Inflammatory macrophage (primary cell): ENCODE measurements around the gene WDR27.
"Not testable (repeated sequence)": the region's sequence is repeated elsewhere in the genome, so short reads cannot be mapped to it uniquely, and the experiment has no call there.

ENCODE experiments used
- DNase-seq, 2 donors: peaks; one replicate each; pipeline ENCODE4 v3.0.0-alpha.2; 2020 to 2022

WDR27 gene

DNA sequence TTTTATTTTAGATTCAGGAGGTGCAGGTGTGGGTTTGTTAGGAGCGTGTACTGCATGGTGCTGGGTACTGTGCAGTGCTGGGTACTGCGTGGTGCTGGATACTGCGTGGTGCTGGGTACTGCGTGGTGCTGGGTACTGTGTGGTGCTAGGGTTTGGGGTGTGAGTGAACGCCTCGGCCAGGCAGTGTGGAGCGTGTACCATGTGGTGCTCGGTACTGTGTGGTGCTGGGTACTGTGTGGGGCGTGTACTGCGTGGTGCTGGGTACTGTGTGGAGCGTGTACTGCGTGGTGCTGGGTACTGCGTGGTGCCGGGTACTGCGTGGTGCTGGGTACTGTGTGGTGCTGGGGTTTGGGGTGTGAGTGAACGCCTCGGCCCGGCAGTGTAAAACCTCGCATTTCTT, 62.9 kb downstream of the WDR27 start:
- DNase-seq, result no peak

DNA sequence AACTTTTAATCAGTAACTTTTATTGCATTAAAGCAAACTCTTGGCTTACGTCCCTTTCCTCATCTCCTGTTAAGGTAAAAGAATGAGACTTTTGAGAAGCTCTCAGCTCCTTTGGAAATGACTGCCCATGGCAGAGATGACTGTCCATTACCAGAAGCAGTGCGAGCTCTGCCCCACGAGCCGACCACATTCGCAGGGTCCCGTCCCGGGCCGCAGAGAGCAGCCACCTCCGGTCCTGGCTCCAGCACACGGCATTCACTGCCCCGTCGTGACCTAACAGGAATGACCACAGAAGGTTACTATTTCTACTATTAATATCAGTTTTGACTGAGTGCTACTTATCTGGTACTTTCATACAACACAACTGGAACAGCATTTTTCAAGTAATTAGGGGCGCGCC, 63.4 kb downstream of the WDR27 start:
- no peak for DNase-seq

DNA sequence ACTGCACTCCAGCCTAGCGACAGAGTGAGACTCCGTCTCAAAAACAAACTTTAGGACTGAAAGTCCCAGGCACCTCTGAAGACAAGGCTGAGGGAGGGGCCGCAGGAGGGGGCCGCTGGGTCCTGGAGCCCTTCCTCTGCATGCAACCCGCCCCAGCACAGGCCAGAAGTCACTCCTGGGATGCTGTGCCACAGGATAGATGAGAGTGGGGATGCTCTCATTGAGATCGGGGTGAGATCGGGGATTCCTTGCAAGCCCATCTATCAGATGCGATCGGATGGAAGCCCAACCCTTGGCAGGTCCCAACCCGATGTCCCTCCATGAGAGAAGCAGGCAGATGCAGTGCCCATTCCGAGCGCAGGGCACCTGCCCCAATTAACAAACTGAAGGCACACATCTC, 66.5 kb downstream of the WDR27 start:
- DNase-seq, result no peak

DNA sequence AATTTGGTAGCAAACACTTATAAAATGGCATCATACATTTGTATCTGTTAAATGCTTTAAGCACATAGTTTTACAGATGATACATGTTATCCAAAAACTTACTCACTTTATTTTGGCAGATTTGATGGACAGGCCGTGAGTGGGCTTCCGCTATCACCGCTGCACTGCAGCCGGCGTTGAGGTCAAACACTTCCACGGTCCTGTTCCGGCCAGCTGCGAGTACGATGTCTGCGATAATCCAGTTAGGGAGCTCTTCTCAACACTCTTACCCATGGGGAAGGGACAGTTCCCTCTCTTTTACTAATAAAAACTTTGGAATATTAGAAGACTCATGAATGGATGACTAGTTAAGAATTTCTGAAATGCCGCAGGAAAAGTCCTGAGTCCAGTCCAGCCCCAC, 69.0 kb downstream of the WDR27 start:
- no peak for DNase-seq

DNA sequence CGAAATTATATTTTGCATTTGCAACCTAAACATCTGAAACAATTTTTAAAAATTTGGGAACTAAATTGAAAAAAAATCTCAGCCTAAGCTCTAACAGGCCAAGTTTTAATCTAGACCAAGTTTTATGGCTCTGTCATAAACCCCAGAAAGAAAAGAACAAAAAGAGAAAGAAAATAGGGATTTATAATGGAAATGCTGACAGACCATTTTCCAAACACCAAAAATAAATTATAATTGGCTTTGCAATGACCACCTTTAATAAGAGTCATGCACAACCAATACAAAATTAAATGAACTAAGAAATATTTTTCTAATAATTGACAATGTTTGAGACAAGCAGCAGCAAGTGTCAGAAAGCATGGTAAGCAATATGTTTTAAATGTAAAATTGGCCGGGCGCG, 72.6 kb downstream of the WDR27 start:
- no peak for DNase-seq

DNA sequence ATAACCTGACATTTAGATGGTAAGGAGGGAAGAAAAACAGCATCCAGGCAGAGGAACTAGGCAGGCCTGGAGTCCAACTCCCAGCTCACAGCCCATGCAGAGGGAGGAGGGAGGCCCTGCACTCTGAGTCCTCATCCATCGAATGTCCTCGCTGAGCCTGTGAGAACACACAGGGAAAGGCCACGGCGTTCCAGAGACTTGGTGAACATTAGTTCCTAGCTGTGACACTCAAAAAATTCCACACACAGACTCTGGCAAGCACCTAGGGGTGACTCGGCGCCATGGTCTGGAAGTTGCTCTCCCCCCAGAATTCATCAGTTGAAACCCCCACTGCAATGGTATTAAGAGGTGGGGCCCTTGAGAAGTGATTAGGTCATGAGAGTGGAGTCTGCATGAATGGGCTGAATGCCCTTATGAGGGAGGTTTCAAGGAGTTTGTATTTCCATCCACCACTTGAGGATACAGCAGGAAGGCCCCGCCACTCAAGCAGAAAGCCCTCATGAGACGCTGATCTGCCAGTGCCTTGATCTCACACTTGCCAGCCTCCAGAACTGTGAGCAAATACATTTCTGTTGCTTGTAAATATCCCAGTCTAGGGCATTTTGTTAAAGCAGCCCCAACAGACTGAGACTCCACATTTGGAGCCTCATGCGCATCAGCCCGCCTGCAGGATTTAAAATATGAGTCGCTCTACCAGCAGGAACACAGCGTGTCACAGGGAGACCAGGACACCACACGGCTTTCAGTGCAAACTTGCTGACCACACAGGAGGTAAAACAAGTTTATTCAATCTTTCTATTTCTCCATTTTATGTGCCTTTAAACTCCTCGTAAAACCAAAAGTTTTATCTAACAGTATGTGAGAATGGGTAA, 73.9 kb downstream of the WDR27 start:
- no peak for DNase-seq

DNA sequence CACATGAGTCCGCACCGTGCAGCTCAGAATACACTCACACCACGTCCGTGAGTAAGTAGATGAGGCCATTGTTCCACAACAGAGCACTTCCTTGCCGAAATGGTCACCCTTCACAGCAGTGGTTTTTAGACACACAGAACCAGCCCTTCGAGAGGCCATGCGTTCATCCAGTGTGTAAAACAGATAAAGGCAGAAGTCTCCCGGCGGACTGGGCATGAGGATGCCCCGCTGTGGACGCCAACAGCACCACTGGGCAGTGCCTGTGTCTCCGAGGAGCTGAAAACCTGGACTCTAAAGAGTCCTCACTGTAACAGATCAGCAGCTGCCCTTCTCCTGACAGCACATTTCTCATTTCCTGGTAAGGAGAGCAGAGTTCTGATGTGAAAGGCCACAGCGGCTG, 75.2 kb downstream of the WDR27 start:
- no peak for DNase-seq

DNA sequence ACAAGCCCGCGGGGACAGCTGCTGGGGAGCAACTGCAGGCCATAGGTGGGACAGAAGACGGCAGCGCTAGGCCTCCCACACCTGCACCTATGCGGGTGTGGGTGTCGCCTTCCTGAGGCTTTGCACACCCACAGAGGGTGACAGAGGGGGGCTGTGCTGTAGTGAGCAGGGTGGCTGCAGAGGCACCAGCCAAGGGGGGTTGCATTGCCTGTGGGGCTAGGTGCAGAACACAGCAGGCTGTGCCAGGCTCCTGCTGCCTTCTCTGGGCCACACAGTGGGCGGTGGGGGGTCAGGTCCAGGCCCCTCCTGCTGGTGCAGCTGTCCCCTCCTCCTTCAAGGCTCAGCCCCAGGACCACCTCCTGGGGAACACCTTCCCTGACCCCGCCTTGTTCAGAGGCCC, 75.7 kb downstream of the WDR27 start:
- DNase-seq, result no peak

DNA sequence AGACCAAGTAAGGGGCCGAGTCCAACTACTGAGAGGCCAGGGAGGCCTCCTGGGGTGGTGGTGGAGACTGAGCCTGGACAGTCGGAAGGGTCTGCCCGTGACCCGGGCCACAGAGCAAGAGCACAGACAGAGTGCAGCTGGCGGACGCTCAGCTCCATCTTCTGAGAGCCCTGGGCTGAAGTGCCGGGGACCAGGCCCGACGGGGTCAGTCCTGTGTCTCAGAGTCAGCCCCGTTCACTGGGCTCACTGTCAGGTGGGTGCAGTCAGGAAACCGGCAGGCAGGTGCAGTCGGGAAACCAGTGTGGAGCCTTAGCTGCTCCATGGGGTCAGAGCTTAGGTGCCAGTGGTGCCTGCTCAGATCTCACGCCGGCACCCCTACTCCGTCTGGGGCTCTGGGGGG, 76.5 kb downstream of the WDR27 start:
- DNase-seq, result no peak

DNA sequence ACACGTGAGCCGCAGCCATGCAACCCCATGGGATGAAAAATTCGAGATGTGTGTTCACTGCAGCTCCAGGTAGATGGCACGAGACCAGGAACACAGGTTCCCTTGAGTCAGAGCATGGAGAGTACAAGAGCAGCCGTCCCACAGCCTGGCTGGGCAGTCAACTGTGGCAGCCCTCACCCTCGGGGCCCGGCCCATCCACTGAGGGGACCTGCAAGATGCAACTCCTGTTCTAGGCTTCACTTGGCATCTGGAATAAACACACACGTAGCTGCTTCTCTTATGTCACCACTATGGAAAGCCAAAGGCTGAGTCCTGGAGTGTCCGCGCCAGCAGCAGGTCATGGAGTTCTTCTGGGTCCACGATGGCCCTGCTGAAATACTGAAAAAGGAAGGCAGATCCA, 77.0 kb downstream of the WDR27 start:
- no peak for DNase-seq

DNA sequence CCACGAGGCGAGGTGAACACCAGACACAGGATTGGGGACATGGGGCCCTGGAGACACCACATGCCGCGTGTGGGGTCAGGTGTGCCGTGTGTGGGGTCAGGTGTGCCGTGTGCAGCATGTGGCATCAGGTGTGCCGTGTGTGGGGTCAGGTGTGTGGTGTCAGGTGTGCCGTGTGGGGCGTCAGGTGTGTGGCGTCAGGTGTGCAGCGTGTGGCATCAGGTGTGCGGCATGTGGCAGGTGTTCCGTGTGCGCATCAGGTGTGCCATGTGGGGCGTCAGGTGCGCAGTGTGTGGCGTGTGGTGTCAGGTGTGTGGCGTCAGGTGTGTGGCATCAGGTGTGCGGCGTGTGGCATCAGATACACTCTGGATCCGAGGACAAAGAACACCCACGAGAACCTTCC, 77.9 kb downstream of the WDR27 start:
- no peak for DNase-seq

DNA sequence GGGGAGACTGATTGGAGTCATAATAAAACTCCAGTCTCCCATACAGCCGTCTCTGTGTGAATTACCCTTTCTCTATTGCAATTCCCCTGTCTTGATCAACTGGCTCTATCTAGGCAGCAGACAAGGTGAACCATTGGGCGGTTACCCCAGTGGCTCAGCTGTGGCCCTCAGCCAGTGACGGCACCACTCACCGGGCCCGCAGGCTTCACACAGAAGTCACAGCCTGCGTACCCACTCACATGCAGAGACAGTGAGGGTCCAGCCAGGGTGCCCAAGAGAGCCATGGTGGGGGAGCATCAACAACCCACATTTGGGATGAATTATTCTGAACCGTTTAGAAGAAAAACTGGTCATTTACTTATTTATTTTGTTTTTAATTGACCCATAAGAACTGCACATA, 78.5 kb downstream of the WDR27 start:
- no peak for DNase-seq

DNA sequence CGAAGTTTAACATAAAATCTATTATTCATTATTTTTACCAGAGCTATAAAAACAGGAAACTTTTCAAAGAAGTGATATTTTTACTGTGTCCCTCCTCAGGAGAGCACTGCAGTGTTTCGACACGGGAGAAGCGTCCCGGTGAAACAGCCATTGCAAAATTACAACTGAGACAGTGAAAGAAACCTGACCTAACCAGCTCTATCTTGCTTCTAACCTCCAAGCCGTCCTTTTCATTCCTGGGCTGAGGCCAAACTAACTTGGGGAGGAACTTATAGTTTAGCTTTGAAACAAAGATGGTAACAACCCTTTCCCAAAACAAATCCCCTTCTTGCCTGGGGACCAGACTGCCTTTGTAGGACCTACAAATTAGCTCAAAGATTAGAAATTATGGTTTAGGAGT, 79.2 kb downstream of the WDR27 start:
- DNase-seq, result no peak

DNA sequence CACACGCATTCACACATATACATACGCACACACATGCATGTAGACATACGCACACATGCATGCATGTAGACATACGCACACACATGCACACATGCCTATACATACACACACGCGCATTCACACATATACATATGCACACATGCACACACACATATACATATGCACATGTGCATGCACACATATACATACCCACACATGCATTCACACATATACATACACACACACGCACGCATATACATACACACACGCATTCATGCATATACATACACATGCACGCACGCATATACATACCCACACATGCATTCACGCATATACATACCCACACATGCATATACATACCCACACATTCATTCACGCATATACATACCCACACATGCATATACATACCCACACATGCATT, 80.5 kb downstream of the WDR27 start:
- no peak for DNase-seq

DNA sequence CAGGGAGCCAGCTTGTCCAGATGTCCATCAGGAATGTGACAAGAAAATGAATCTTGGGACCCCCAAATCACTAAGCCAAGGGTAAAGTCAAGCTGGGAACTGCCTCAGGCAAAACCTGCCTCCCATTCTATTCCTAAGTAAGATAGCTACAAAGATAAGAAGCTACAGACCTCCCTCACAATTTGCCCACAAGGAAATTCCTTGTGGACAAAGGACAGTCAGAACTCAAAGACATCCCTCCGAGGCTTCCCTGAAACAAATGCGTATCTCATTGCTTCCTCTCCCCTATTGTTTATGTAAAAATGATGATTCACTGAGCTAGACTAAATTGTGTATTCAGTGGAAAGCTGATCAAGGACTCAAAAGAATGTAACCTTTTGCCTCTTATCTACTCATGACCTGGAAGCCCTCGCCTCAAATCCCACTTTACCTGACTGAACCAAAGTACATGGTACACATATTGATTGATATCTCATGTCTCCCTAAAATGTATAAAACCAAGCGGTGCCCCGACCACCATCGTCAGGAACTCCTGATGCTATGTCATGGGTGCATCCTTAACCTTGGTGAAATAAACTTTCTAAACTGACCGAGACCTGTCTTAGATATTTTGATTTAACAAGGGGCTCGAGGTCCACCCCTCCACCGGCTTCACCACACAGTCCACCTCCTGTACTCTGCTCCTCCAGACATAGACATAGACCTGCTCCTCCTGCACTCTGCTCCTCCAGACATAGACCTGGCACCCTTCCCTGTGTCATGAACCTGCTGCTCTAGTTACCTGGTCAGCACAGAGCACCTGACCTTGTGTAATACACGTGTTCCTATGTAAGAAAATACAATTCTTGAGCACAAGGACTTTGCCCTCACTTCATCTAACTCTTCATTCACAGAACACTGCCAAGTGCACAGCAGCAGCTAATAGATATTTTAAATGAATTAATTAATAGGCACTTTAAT, 81.4 kb downstream of the WDR27 start:
- DNase-seq, result no peak

DNA sequence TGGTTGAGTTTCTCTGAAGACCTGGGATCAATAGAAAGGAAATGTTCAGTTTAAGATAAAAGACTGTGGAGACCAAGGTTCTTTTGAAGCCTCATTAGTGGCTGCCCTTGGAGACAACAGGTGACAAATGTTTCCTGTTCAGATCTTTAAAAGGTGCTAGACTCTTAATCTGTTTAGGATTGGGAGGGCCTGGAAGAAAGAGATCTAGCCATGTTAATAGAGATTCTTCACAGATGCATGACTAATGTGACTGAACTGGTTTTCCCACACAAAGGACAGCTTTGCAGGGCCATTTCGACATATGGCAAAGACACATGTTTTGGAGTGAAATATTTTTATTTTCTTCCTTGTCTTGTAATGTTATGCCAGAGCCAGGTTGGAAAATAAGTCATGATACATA, 82.2 kb downstream of the WDR27 start:
- DNase-seq, result no peak

DNA sequence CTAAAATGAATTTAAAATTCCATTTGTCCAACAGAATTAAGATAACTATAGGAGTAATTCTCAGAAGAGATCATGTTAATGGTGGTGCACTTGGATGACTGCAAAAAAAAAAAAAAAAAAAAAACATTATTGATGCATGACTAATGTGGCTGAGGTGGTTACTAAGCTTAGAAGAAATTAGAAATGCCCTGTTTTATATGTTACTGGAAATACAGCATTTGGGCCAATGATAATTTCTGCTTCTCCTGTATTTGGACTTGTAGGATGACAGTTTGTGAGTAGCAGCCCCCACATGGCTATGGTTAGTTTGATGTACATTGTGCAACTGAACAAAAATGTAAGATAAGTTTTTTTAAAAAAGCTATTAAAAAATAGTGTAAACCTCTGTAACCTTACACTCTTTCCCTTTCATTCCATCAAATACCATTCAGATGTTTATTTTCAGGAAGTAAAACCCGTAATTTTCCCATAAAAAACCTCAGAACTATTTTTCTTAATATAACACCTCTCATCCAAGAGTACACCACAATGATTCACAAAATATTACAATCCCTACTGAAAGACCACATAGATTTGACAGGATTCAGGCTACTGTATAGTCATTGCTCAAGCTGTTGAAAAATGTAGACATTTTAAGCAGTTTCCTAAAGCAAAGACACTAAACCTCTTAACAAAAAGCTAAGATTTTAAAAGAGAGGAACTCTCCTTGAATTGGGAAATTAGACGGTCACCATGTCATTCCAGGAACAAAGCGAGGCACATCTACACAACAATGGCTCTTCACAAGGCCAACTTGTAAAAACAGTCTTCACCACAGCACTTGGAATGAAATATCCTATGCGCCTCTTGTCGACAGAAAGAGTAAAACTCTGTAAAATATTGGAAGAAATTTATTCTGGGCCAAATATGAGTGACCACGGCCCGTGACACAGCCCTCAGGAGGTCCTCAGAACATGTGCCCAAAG, 83.0 kb downstream of the WDR27 start:
- no peak for DNase-seq

DNA sequence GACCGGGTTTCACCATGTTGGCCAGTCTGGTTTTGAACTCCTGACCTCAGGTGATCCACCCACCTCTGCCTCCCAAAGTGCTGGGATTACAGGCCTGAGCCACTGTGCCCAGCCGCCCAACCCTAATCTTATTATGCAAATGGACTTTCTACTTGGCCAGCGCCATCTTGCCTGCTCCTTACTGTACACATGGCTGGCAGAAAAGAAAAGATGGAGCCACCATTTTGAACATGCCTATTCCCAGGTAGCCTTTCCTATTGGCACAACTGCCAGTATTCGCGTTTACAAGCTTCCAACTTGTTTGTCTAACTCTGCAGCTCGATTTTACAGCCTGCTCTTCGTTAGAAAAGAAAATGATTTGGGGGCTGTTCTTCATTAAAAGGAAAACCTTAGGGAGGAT, 84.3 kb downstream of the WDR27 start:
- no peak for DNase-seq

DNA sequence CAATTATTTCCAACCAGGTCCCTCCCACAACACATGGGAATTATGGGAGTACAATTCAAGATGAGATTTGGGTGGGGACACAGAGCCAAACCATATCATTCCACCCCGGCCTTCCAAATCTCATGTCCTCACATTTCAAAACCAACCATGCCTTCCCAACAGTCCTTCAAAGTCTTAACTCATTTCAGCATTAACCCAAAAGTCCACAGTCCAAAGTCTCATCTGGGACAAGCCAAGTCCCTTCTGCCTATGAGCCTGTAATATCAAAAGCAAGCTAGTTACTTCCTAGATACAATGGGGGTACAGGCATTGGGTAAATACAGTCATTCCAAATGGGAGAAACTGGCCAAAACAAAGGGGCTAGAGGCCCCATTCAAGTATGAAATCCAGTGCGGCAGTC, 93.2 kb downstream of the WDR27 start:
- not testable (repeated sequence) for DNase-seq

DNA sequence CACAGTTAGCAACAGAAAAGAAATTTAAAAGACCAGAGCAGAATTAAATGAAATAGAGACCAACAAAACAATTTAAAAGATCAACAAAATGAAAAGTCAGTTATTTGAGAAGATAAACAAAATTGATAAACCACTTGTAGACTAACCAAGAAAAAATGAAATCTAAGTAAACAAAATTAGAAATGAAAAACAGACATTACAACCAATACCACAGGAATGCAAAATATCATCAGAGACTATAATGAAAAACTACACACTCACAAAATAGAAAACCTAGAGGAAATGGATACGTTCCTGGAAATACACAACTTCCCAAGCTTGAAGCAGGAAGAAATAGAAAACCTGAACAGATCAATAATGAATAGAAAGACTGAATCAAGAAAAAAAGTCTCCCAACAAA, 97.8 kb downstream of the WDR27 start:
- DNase-seq, result no peak

DNA sequence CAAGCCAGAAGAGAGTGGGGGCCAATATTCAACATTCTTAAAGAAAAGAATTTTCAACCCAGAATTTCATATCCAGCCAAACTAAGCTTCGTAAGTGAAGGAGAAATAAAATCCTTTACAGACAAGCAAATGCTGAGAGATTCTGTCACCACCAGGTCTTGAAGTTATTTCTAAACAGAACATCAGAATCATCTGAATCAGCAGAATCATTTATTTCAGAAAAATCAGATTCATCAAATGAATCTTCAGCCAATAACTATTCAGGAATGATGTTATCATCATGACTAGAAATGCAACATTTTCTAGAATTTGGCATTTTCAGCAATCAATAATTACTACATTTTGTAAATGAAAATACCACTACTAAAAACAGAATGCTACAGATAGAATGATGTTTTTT, 100.7 kb downstream of the WDR27 start:
- DNase-seq, result not testable (repeated sequence)

DNA sequence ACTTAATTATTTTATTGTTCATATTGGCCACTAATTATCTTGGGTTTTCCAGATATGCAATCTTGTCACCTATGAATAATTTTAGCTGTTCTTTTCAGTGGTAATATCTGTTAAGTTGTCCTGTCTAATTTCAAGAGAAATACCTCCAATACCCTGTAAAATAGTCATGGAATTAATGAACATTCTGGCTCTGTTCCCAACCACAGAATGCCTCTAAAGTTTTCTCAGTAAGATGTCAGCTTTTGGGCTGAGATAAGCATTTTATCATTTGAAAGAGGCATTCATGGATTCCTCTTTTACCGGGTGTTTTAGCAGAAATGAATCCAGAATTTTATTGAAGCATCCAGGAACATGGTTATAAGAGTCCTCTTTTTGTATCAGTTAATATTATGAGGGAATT, 109.3 kb downstream of the WDR27 start:
- no peak for DNase-seq

DNA sequence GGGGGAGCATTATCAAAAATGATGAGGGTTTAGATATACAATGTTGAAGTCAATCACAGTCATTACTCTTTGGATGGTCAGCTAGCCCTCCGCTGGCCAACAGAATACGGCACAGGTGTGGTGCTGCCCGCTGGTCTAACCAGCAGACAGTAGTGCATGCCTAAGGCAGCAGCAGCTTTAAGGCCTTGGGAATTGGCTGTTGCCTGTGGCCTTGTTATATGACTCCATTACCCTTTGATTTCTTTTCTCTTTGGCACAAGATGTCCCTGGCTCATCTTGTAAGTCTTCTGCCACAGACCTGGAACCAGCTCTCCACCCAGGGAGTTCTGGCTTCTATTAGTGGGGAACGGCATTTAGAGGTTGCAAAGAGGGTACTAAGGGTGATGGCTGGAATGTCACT, 110.2 kb downstream of the WDR27 start:
- no peak for DNase-seq
